Trophoblast cell (in vitro differentiated cells and primary cell): ENCODE measurements around the gene SRD5A3.

Experiments
- DNase-seq, 2 donors: peaks; one replicate each; pipeline ENCODE4 v3.0.0-alpha.2; 2016
- H2AFZ ChIP-seq: 2 replicates; pipeline ENCODE4 v1.6.1; 2013; ENCODE audit warnings: low read length, moderate library complexity, mild to moderate bottlenecking; ENCODE audit not compliant: insufficient read depth, poor library complexity
- H2AK5ac ChIP-seq: 2 replicates; pipeline ENCODE4 v1.6.1; 2013; ENCODE audit warnings: mild to moderate bottlenecking, low read length
- H2BK120ac ChIP-seq: 2 replicates; pipeline ENCODE4 v1.6.1; 2013; ENCODE audit warnings: low read length, mild to moderate bottlenecking, moderate library complexity; ENCODE audit not compliant: insufficient read depth, poor library complexity
- H2BK12ac ChIP-seq: 2 replicates; pipeline ENCODE4 v1.6.1; 2013; ENCODE audit warnings: mild to moderate bottlenecking, low read length, moderate library complexity
- H2BK5ac ChIP-seq: 2 replicates; pipeline ENCODE4 v1.6.1; 2013; ENCODE audit warnings: low read length, low read depth, moderate library complexity, mild to moderate bottlenecking; ENCODE audit not compliant: poor library complexity
- H3K14ac ChIP-seq: 2 replicates; pipeline ENCODE4 v1.6.1; 2013; ENCODE audit warnings: mild to moderate bottlenecking, low read length
- H3K18ac ChIP-seq: 2 replicates; pipeline ENCODE4 v1.6.1; 2013; ENCODE audit warnings: mild to moderate bottlenecking, low read length
- H3K23ac ChIP-seq: 2 replicates; pipeline ENCODE4 v1.6.1; 2013; ENCODE audit warnings: low read length
- H3K27ac ChIP-seq: 2 replicates; pipeline ENCODE4 v1.5.1; 2013; ENCODE audit warnings: low read depth, mild to moderate bottlenecking, inconsistent platforms, low read length, moderate library complexity
- H3K27me3 ChIP-seq: 2 replicates; pipeline ENCODE4 v1.6.1; 2013; ENCODE audit warnings: inconsistent platforms, mild to moderate bottlenecking, low read length, moderate library complexity; ENCODE audit not compliant: insufficient read depth
- H3K36me3 ChIP-seq, 2 experiments: 1 replicate in 1 of 2; 2 replicates in 1 of 2; pipeline ENCODE4 v1.6.1; 2013; ENCODE audit warnings: low read length in 2 of 2, mild to moderate bottlenecking in 2 of 2, moderate library complexity in 1 of 2; ENCODE audit not compliant: insufficient read depth in 2 of 2, control insufficient read depth in 1 of 2
- H3K4ac ChIP-seq: 2 replicates; pipeline ENCODE4 v1.6.1; 2013; ENCODE audit warnings: low read depth, mild to moderate bottlenecking, low read length, moderate library complexity
- H3K4me1 ChIP-seq, 2 experiments: 1 replicate in 1 of 2; 2 replicates in 1 of 2; pipeline ENCODE4 v1.6.1; 2013; ENCODE audit warnings: low read length in 2 of 2, mild to moderate bottlenecking in 2 of 2, moderate library complexity in 1 of 2; ENCODE audit not compliant: insufficient read depth in 2 of 2, control insufficient read depth in 1 of 2
- H3K4me2 ChIP-seq: 2 replicates; pipeline ENCODE4 v1.6.1; 2013; ENCODE audit warnings: inconsistent platforms, mild to moderate bottlenecking, low read length, moderate library complexity
- H3K4me3 ChIP-seq: 2 replicates; pipeline ENCODE4 v1.5.1; 2013; ENCODE audit warnings: mild to moderate bottlenecking, low read depth, low read length, inconsistent platforms
- H3K79me1 ChIP-seq: one replicate; pipeline ENCODE4 v1.6.1; 2013; ENCODE audit warnings: low read length
- H3K79me2 ChIP-seq: 2 replicates; pipeline ENCODE4 v1.6.1; 2013; ENCODE audit warnings: low read length, mild to moderate bottlenecking; ENCODE audit not compliant: control insufficient read depth, insufficient read depth, poor library complexity
- H3K9ac ChIP-seq: 2 replicates; pipeline ENCODE4 v1.6.1; 2013; ENCODE audit warnings: mild to moderate bottlenecking, low read length
- H3K9me3 ChIP-seq: 2 replicates; pipeline ENCODE4 v1.6.1; 2013; ENCODE audit warnings: low read depth, mild to moderate bottlenecking, control low read depth, inconsistent platforms, low read length; ENCODE audit not compliant: insufficient read depth
- H4K12ac ChIP-seq: 2 replicates; pipeline ENCODE4 v1.6.1; 2013; ENCODE audit warnings: low read depth, mild to moderate bottlenecking, low read length, moderate library complexity
- H4K8ac ChIP-seq: 2 replicates; pipeline ENCODE4 v1.6.1; 2013; ENCODE audit warnings: low read depth, mild to moderate bottlenecking, low read length, moderate library complexity
- H4K91ac ChIP-seq: one replicate; pipeline ENCODE4 v1.6.1; 2013; ENCODE audit warnings: low read depth, mild to moderate bottlenecking, low read length, moderate library complexity
- WGBS: extraction: QIAGEN DNeasy Blood & Tissue Kit; methylation state at CpG from one replicate; pipeline ENCODE4 v1.1.7; 2013; ENCODE audit warnings: missing lambda C conversion rate; ENCODE audit not compliant: insufficient read length, insufficient coverage; ENCODE audit errors: extremely low coverage; 5-methylcytosine and 5-hydroxymethylcytosine counted together

Gene SRD5A3

GRCh38 chr4:55355555-55355954 is 9.5 kb downstream of the SRD5A3 start:
- Histone ChIP-seq H4K8ac (no peak overlapping the region), H2AK5ac (no peak overlapping the region), H3K36me3 (no peaks in the 10 kb centered on the region), H3K27ac (no peak overlapping the region), H2BK120ac (no peak overlapping the region), H4K12ac (no peak overlapping the region), H3K27me3 (no peaks in the 10 kb centered on the region), H3K14ac (no peak overlapping the region), H3K18ac (no peak overlapping the region), H2AFZ (no peak overlapping the region), H3K79me1 (no peaks in the 10 kb centered on the region), H3K79me2 (no peaks in the 10 kb centered on the region), H3K4me2 (no peak overlapping the region), H3K23ac (no peak overlapping the region), H3K9ac (no peak overlapping the region), H2BK12ac (no peak overlapping the region), H3K4me3 (no peak overlapping the region), H2BK5ac (no peak overlapping the region), H4K91ac (no peak overlapping the region), H3K4ac (no peak overlapping the region), H3K4me1 (peaks cover 0 to 2% of the 10 kb centered on the region in 2 experiments), H3K9me3 (no peaks in the 10 kb centered on the region)
- no peak for DNase-seq
- WGBS = no CpG with 5 or more reads among the region's 6 CpGs

- Histone ChIP-seq H2BK5ac (no peak overlapping the region), H3K23ac (no peak overlapping the region), H3K36me3 (no peaks in the 10 kb centered on the region), H2AK5ac (no peak overlapping the region), H3K27ac (no peak overlapping the region), H3K27me3 (no peaks in the 10 kb centered on the region), H3K14ac (no peak overlapping the region), H3K4me3 (no peak overlapping the region), H3K9ac (no peak overlapping the region), H4K12ac (no peak overlapping the region), H2AFZ (no peak overlapping the region), H4K8ac (no peak overlapping the region), H3K4ac (no peak overlapping the region), H3K18ac (no peak overlapping the region), H3K9me3 (no peaks in the 10 kb centered on the region), H2BK120ac (no peak overlapping the region), H3K79me2 (no peaks in the 10 kb centered on the region), H3K4me1 (peaks cover 0 to 4% of the 10 kb centered on the region in 2 experiments), H4K91ac (no peak overlapping the region), H2BK12ac (no peak overlapping the region), H3K4me2 (no peak overlapping the region), H3K79me1 (no peaks in the 10 kb centered on the region)
- no CpG with 5 or more reads among the region's 5 CpGs for WGBS
- peak in 1 of 2 donors; percentile 18 for DNase-seq
Observed at GRCh38 chr4:55356991-55357461, 11.0 kb downstream of the SRD5A3 start.

GRCh38 chr4:55358246-55358645 is 12.2 kb downstream of the SRD5A3 start:
- H3K4me3 ChIP-seq = no peak overlapping the region
- H3K4ac ChIP-seq = no peak overlapping the region
- H3K18ac ChIP-seq = no peak overlapping the region
- H3K9ac ChIP-seq = no peak overlapping the region
- H2BK12ac ChIP-seq = no peak overlapping the region
- H3K79me2 ChIP-seq = no peaks in the 10 kb centered on the region
- WGBS = no CpG with 5 or more reads among the region's 2 CpGs
- H2AFZ ChIP-seq = no peak overlapping the region
- no peak overlapping the region for H4K8ac ChIP-seq
- H3K4me1 ChIP-seq = peaks cover 0 to 4% of the 10 kb centered on the region in 2 experiments
- no peak overlapping the region for H4K91ac ChIP-seq
- no peaks in the 10 kb centered on the region for H3K27me3 ChIP-seq
- no peaks in the 10 kb centered on the region for H3K79me1 ChIP-seq
- H3K4me2 ChIP-seq = no peak overlapping the region
- H3K27ac ChIP-seq = no peak overlapping the region
- no peak overlapping the region for H2BK5ac ChIP-seq
- H3K9me3 ChIP-seq = no peaks in the 10 kb centered on the region
- no peak overlapping the region for H2AK5ac ChIP-seq
- no peak overlapping the region for H3K23ac ChIP-seq
- no peaks in the 10 kb centered on the region for H3K36me3 ChIP-seq
- no peak overlapping the region for H3K14ac ChIP-seq
- no peak overlapping the region for H2BK120ac ChIP-seq
- H4K12ac ChIP-seq = no peak overlapping the region
- no peak for DNase-seq

- Histone ChIP-seq H2BK12ac (no peak overlapping the region), H3K18ac (no peak overlapping the region), H3K9me3 (no peaks in the 10 kb centered on the region), H3K36me3 (no peaks in the 10 kb centered on the region), H3K4me2 (no peak overlapping the region), H3K79me2 (no peaks in the 10 kb centered on the region), H3K27ac (no peak overlapping the region), H3K4me1 (peaks cover 0 to 4% of the 10 kb centered on the region in 2 experiments), H2BK120ac (no peak overlapping the region), H3K4me3 (no peak overlapping the region), H3K23ac (no peak overlapping the region), H2AK5ac (no peak overlapping the region), H3K27me3 (no peaks in the 10 kb centered on the region), H2BK5ac (no peak overlapping the region), H2AFZ (no peak overlapping the region), H3K14ac (no peak overlapping the region), H4K12ac (no peak overlapping the region), H3K9ac (no peak overlapping the region), H4K91ac (no peak overlapping the region), H3K4ac (no peak overlapping the region), H4K8ac (no peak overlapping the region), H3K79me1 (no peaks in the 10 kb centered on the region)
- WGBS = no CpG with 5 or more reads among the region's 2 CpGs
- DNase-seq = peak in 1 of 2 donors; percentile 29
Observed at GRCh38 chr4:55358668-55359067, 12.6 kb downstream of the SRD5A3 start.
